Measurements from ENCODE around the gene AGA. TPM values are rescaled to one million over a fixed set of nuclear protein-coding genes. Genes with fewer than 3 reads are reported as not detected.
A peak's percentile ranks its signal among the peaks of the same experiment; 100 is the strongest.

The AGA gene
- polyA plus RNA-seq, 1 of the 3 experiments (the other 2 are of a cell fraction), result 36.8 TPM

- Histone ChIP-seq H3K4me1 (ENCODE audit: control insufficient read depth in 1 of 2, insufficient read depth in 2 of 2, low read depth in 1 of 2, low read length in 1 of 2) (peaks cover 0 to 9% of the 10 kb centered on the region in 2 experiments; a peak in 1 of 4 replicates), H3K27ac (ENCODE audit: low read depth in 2 of 2, low read length in 1 of 2) (no peak overlapping the region), H3K27me3 (ENCODE audit: insufficient read depth) (no peaks in the 10 kb centered on the region), H3K36me3 (replicated peaks in 1 of 2; ENCODE audit: control insufficient read depth in 1 of 2, insufficient read depth in 2 of 2, low read length in 1 of 2) (no peaks in the 10 kb centered on the region), H3K9me2 (no peaks in the 10 kb centered on the region), H2AFZ (ENCODE audit: low read depth) (no peak overlapping the region), H3K4me2 (no peak overlapping the region), H3K4me3 (ENCODE audit: low read depth in 2 of 2, low read length in 1 of 2) (no peak overlapping the region), H3K9me3 (no peaks in the 10 kb centered on the region), H3K9ac (no peak overlapping the region), H4K20me1 (ENCODE audit: insufficient read depth) (no peaks in the 10 kb centered on the region), H3K79me2 (ENCODE audit: insufficient read depth) (no peaks in the 10 kb centered on the region), H3F3A (replicated peaks; ENCODE audit: insufficient read depth) (peaks cover 3% of the 10 kb centered on the region)
- TF ChIP-seq YY1 (IDR thresholded peaks at IDR 0.05; ENCODE audit: low read depth) (no peak), ELF1 (IDR thresholded peaks at IDR 0.05) (no peak), MXI1 (IDR thresholded peaks at IDR 0.05; ENCODE audit: low read depth, low read length) (no peak), TCF12 (IDR thresholded peaks at IDR 0.05) (no peak), TAF1 (IDR thresholded peaks at IDR 0.05; ENCODE audit: borderline replicate concordance, low read depth, low read length) (no peak), FOSL2 (IDR thresholded peaks at IDR 0.05; ENCODE audit: borderline replicate concordance, low read depth) (no peak), TEAD4 (IDR thresholded peaks at IDR 0.05; ENCODE audit: borderline replicate concordance, insufficient read depth) (no peak), SIN3A (IDR thresholded peaks at IDR 0.05; ENCODE audit: borderline replicate concordance, low read depth, low read length) (no peak)
- 60% methylated on average over 2 of the region's 2 CpGs for WGBS (ENCODE audit: low lambda C conversion rate)
- POLR2A ChIA-PET, result no interaction called here
- CTCF ChIA-PET, result no interaction called here
- no peak for DNase-seq
These were observed 48.5 kb upstream of the AGA start for GRCh38 chr4:177490769-177491168.

GRCh38 chr4:177489471-177490246 is 47.4 kb upstream of the AGA start:
- 20% methylated on average over 1 of the region's 1 CpG for WGBS (ENCODE audit: low lambda C conversion rate)
- no peak for DNase-seq
- H3K27ac ChIP-seq (ENCODE audit: low read depth in 2 of 2, low read length in 1 of 2), result peak overlapping the region in 1 of 2 experiments; percentile 55; a peak in 2 of 4 replicates
- TF ChIP-seq POLR2AphosphoS5 (IDR thresholded peaks at IDR 0.05; ENCODE audit: low read depth, low read length) (no peak), TAF1 (IDR thresholded peaks at IDR 0.05; ENCODE audit: borderline replicate concordance, low read depth, low read length) (no peak), RXRA (IDR thresholded peaks at IDR 0.05; ENCODE audit: borderline replicate concordance, low read depth) (no peak), GATA2 (CRISPR knock-in tag; IDR thresholded peaks at IDR 0.05) (no peak), TCF12 (IDR thresholded peaks at IDR 0.05) (peak; percentile 32; the same call in 1 of the 2 replicates), MAX (IDR thresholded peaks at IDR 0.05; ENCODE audit: low read depth) (no peak), TEAD4 (IDR thresholded peaks at IDR 0.05; ENCODE audit: borderline replicate concordance, insufficient read depth) (peak; percentile 35; the same call in 1 of the 2 replicates), PBX3 (IDR thresholded peaks at IDR 0.05) (peak; percentile 77), FOXJ3 (CRISPR knock-in tag; IDR thresholded peaks at IDR 0.05) (no peak), FOSL2 (IDR thresholded peaks at IDR 0.05; ENCODE audit: borderline replicate concordance, low read depth) (peak; percentile 33; the same call in 1 of the 2 replicates), ELF1 (IDR thresholded peaks at IDR 0.05) (no peak), RAD21 (IDR thresholded peaks at IDR 0.05; ENCODE audit: low read length) (no peak), RCOR1 (IDR thresholded peaks at IDR 0.05; ENCODE audit: low read length) (no peak), REST (IDR thresholded peaks at IDR 0.05; ENCODE audit: low read depth, low read length) (no peak), CTCF (IDR thresholded peaks at IDR 0.05) (no peak), USF1 (IDR thresholded peaks at IDR 0.05; ENCODE audit: borderline replicate concordance, low read depth) (no peak)

More at GRCh38 chr4:177489471-177490246, 47.4 kb upstream of the AGA start:
- Histone ChIP-seq H3K9me3 (no peaks in the 10 kb centered on the region), H3K27me3 (ENCODE audit: insufficient read depth) (no peaks in the 10 kb centered on the region), H3K4me2 (no peak overlapping the region), H3K36me3 (replicated peaks in 1 of 2; ENCODE audit: control insufficient read depth in 1 of 2, insufficient read depth in 2 of 2, low read length in 1 of 2) (no peaks in the 10 kb centered on the region), H3K9ac (no peak overlapping the region), H3K4me3 (ENCODE audit: low read depth in 2 of 2, low read length in 1 of 2) (no peak overlapping the region), H3F3A (replicated peaks; ENCODE audit: insufficient read depth) (peaks cover 6% of the 10 kb centered on the region), H3K79me2 (ENCODE audit: insufficient read depth) (no peaks in the 10 kb centered on the region), H4K20me1 (ENCODE audit: insufficient read depth) (no peaks in the 10 kb centered on the region), H3K9me2 (no peaks in the 10 kb centered on the region), H3K4me1 (ENCODE audit: control insufficient read depth in 1 of 2, insufficient read depth in 2 of 2, low read depth in 1 of 2, low read length in 1 of 2) (peaks cover 0 to 15% of the 10 kb centered on the region in 2 experiments; a peak in 1 of 4 replicates), H2AFZ (ENCODE audit: low read depth) (no peak overlapping the region)
- POLR2A ChIA-PET, result no interaction called here
- CTCF ChIA-PET, result no interaction called here

Data from SK-N-SH (cell line).